Posterior cingulate gyrus (tissue), 11 donors: Measurements from ENCODE around the gene DRAP1.

Experiments used
- DNase-seq, 10 donors: peaks; one replicate each; pipeline versions ENCODE4 v3.0.0 to v3.0.0-alpha.2; 2020 to 2021; ENCODE audit warnings: mixed read lengths in 3 of 10
- intact Hi-C: fragments of 100-400 bp; cut with DNase I; formaldehyde crosslinking; loops from one replicate; pipeline ENCODE4 v1.15.1; 2023

Gene DRAP1

DNA sequence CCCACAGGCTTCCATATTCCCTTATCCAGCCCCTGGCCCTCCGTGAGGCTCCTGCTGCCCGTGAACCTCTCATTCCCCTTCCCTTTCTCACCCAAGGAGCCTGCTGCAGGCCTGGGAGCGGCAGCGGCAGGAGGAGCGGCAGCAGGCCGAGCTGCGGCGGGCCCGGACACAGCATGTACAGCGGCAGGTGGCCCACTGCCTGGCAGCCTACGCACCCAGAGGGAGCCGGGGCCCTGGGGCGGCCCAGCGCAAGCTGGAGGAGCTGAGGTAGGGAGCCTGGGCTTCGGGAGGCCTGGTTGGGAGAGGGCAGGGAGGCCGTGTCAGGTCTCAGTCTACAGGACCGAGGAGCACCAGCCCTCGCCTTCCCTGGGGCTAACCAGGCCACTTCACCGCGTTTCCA is 34.2 kb downstream of the DRAP1 start:
- intact Hi-C loops = no loop called here
- peak in 2 of 10 donors; percentile 37 to 81 for DNase-seq

DNA sequence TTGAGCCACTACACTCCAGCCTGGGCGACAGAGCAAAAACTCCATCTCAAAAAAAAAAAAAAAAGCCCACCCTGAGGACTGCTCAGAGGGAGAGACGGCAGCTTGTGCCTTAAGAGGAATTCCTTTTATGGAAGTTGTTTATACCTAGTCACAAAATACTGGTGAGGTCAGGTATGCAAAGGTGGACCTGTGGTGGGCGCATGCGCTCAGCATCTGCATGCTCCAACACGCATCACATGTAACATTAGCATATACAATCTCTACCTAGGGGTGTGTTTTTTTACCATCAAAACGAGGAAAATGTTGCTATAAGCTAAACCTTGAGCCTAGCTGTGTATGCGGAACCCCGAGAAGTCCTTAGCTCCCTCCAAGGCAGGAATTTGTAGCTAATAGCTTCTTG is 35.5 kb downstream of the DRAP1 start:
- intact Hi-C loops = no loop called here
- no peak for DNase-seq

DNA sequence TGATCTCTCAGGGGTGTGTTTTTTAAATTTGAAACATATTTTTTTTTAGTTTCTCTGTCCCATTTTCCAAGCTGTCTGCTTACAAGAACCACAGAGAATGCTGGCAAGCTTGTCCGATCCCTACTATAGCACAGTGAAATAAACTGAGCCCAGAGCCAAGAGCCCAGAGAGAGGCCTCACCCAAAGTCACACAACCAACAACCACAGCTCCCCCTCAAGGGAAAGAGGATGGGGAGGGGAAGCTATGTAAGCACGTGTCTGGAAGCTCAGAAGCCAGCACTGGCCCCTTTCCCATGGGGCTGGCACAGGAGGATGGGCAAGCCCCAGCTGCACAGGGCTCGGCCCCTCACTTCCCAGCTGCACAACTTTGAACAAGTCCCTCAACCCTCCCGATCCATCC is 39.1 kb downstream of the DRAP1 start:
- intact Hi-C loops = no loop called here
- peak in 1 of 10 donors; percentile 55 for DNase-seq

DNA sequence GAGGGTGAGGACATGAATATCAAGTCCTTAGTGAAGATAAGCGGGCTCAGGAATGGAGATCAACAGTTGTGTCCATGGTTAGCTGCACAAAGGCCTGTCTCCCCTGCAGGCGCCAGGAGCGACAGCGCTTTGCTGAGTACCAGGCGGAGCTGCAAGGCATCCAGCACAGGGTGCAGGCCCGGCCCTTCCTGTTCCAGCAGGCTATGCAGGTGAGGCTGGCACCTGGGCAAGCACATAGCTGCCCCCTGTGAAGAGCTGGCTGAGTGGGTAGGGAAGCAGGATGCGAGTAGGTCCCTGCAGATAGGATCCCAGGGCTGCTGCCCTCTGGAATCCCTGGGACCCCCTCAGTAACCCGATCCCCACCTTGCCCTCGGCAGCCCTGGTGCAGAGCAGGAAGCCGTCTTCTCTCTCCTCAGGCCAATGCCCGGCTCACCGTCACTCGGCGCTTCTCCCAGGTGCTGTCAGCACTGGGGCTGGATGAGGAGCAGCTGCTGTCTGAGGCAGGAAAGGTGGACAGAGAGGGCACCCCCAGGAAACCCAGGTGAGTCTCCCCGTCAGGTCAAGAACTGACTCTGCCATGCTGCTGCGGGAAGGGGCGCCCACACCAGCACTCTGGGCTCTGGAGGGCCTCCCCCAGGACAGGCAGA is 39.7 kb downstream of the DRAP1 start:
- intact Hi-C loops = no loop called here
- peak in 1 of 10 donors; percentile 50 for DNase-seq

DNA sequence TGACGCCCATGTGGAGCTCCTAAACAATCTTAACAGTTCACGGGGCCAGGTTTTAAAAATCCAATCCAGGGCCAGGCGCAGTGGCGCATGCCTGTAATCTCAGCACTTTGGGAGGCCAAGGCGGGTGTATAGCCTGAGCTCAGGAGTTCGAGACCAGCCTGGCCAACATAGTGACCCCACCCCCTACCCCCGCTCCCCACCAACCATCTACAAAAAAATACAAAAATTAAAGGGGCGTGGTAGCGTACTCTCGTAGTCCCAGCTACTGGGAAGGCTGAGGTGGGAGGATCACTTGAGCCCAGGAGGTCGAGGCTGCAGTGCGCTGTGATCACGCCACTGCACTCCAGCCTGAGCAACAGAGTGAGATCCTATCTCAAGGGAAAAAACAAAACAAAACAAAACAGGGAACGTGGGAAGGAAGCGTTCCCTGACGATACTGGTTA is 41.6 kb downstream of the DRAP1 start:
- DNase-seq = peak in 2 of 10 donors; percentile 20 to 55
- intact Hi-C loops = loop anchor here (1.0 to 5.0 kb wide), 3 partner anchors 41 to 69 kb away; partner anchors contain the start of genes BANF1, C11orf68, CCDC85B and DRAP1

DNA sequence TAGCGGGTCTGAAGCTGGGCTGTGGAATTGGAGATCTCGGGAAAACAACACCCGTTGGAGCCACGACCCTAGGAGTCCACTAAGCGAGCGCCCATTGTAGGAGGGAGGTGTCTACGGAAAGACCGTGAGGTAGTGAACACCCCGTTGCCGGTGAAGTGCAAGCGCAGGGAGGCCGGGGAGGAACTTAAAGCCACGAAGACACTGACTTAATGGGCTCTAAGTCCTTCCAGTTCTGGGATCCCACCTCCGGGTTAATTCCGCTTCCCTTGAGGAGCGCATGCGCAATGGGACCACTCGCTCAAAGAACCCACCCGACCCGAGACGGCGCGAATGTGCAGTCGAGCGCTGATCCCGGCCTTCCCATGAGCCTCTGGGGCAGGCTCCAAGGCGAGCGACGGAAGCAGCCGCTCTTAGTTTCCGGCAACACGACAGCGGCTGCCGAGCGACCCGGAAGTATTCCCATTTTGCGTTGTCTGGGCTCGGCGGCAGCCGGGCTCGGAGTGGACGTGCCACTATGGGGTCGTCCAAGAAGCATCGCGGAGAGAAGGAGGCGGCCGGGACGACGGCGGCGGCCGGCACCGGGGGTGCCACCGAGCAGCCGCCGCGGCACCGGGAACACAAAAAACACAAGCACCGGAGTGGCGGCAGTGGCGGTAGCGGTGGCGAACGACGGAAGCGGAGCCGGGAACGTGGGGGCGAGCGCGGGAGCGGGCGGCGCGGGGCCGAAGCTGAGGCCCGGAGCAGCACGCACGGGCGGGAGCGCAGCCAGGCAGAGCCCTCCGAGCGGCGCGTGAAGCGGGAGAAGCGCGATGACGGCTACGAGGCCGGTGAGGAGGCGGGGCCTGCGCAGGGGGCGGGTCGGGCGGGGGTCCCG is 42.3 kb downstream of the DRAP1 start, which contains the start of gene SART1:
Gene SART1 (plus strand): TSS at position 468 of the 874 bp plus-strand sequence. CDS start 47 bp downstream, at position 515.
- peak; percentile 96 to 99 (median 97) for DNase-seq
- intact Hi-C loops = loop anchor here (1.0 to 5.0 kb wide), 3 partner anchors 41 to 69 kb away; partner anchors contain the start of genes BANF1, C11orf68, CCDC85B and DRAP1

DNA sequence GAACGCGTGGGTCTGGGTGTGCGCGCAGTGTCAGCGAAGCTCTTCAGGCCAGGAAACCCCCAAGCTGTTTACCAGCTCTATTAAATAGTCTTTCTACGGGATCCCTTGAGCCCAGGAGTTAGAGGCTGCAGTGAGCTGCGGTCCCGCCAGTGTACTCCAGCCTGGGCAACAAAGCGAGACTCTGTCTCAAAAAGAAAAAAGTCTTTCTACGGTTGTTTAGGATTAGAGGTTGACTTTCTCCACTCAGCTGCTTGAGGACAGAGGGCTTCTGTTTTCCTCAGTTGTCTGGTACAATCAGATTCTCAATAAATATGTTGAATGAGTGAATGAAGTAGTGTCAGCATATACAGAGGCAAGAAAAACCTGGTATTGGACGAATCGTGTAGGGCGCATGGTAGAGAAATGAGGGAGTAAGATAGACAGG is 42.9 kb downstream of the DRAP1 start:
- DNase-seq = no peak
- intact Hi-C loops = loop anchor here (5.0 kb wide), 1 partner anchor 70 kb away; the partner anchor contains the start of gene CCDC85B

DNA sequence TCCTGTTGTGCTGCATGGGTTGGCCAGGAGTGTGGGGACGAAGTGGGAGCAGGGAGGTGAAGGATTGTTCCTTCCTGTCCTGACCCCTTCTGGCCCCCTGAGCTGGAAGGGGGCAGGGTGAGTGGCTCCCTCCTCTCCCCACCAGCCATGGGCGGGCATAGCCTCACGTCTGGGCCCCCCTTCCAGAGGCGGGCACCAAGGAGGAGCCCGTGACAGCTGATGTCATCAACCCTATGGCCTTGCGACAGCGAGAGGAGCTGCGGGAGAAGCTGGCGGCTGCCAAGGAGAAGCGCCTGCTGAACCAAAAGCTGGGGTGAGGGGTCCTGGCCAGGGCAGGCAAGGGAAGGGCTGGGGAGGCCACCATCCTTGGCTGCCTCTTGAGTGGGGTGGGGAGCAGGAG is 45.7 kb downstream of the DRAP1 start:
- peak in 2 of 10 donors; percentile 20 to 75 for DNase-seq
- intact Hi-C loops = loop anchor here (5.0 kb wide), 1 partner anchor 73 kb away; the partner anchor contains the start of gene CCDC85B

DNA sequence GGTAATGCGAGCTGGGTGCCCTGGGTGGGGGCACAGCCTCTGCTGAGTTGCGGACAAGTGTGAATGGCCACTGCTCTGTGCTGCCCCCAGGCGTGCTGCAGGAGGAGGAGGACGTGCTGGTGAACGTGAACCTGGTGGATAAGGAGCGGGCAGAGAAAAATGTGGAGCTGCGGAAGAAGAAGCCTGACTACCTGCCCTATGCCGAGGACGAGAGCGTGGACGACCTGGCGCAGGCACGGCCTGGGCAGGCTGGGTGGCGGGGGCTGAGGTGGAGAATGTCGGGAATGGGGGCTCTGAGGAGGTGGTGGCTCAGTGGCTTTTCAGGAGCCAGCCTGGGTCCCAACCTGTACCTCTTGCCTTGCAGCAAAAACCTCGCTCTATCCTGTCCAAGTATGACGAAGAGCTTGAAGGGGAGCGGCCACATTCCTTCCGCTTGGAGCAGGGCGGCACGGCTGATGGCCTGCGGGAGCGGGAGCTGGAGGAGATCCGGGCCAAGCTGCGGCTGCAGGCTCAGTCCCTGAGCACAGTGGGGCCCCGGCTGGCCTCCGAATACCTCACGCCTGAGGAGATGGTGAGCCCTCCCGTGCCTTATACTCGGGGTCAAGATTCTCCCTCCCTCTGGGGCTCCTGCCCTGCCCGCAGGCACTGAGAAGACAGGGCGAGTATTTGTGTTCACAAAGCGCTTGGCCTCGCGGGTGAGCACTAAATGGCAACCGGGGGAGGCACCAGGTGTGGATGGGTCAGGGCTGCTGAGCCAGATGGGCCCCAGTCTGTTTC is 46.9 kb downstream of the DRAP1 start:
- intact Hi-C loops = no loop called here
- DNase-seq = peak in 2 of 10 donors; percentile 61 to 67

DNA sequence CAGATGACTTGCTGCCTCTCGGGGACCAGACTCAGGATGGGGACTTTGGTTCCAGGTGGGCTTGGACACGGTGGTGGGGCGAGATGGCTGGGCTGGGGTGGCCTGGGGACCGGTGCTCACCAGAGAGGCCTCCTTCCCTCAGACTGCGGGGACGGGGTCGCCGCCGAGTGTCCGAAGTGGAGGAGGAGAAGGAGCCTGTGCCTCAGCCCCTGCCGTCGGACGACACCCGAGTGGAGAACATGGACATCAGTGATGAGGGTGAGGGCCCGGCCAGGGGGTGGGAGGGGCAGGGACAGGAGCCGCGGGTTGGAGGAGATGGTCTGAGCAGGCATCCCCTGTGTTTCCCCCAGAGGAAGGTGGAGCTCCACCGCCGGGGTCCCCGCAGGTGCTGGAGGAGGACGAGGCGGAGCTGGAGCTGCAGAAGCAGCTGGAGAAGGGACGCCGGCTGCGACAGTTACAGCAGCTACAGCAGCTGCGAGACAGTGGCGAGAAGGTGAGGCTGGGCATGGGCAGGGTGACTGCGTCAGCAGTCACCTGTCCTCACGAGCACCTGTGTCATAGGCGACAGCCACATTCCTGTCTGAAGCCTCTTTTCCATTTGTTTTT is 48.2 kb downstream of the DRAP1 start:
- intact Hi-C loops = no loop called here
- peak in 1 of 10 donors; percentile 67 for DNase-seq

DNA sequence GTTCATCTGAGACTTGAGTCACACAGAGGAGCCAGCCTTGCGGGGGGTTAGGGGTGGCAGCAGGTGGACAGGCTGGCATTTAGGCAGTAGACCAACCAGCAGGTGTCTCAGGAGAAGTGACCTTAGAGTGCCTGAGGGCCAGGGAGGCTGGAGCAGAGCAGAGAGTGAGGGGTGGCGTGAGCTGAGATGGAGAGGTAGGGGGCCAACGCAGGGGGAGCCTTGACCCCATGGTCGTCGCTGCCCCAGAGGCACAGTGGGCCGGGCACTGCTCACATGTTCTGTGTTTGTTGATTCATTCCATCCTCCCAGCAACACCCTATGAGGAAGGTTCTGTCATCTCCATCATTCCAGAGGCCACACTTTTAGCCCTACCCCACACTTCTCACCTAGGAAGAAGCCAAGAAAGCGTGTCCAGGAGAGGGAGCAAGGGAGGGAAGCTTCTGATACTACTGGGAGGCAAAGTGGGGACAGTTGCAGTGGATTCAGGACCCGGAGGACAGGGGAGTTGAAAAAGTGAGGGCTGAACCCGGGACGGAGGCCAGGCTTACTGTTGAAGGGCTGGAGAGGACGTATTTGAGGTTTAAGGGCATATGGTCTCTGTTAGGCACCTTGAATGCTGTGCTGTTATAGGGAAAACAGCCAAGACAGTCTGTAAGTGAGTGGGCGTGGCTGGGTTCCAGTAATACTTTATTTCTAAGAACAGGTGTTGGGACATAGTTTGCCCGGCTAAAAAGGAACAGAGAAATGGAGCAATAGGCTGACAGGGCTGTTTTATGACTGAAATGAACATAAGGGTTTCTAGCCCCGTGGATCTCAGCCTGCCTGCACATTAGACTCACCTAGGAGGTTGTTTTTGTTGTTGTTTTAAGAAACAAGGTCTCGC is 49.6 kb downstream of the DRAP1 start:
- intact Hi-C loops = no loop called here
- peak in 3 of 10 donors; percentile 42 to 69 (median 52) for DNase-seq
